ENCODE data around the gene SNAI1.

GRCh38 chr20:49951151-49951550 lies 31.6 kb upstream of the SNAI1 start:
- TF ChIP-seq EZH2 (IDR thresholded peaks at IDR 0.05; ENCODE audit: low read depth), result no peak
- TF ChIP-seq, protein P1, sequence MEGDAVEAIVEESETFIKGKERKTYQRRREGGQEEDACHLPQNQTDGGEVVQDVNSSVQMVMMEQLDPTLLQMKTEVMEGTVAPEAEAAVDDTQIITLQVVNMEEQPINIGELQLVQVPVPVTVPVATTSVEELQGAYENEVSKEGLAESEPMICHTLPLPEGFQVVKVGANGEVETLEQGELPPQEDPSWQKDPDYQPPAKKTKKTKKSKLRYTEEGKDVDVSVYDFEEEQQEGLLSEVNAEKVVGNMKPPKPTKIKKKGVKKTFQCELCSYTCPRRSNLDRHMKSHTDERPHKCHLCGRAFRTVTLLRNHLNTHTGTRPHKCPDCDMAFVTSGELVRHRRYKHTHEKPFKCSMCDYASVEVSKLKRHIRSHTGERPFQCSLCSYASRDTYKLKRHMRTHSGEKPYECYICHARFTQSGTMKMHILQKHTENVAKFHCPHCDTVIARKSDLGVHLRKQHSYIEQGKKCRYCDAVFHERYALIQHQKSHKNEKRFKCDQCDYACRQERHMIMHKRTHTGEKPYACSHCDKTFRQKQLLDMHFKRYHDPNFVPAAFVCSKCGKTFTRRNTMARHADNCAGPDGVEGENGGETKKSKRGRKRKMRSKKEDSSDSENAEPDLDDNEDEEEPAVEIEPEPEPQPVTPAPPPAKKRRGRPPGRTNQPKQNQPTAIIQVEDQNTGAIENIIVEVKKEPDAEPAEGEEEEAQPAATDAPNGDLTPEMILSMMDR (conservative IDR thresholded peaks at IDR 0.05), result no peak
